ENCODE measurements around the gene CDK2AP2. TPM values are rescaled to one million over a fixed set of nuclear protein-coding genes. Genes with fewer than 3 reads are reported as not detected.

The CDK2AP2 gene
- polyA plus RNA-seq, 3 donors, result 47.8 to 80.2 (median 78.5) TPM

GRCh38 chr11:67545280-67545679, 37.3 kb upstream of the CDK2AP2 start:
- H3K36me3 Mint-ChIP-seq, result no peaks in the 10 kb centered on the region
- H3K4me1 Mint-ChIP-seq, result no peaks in the 10 kb centered on the region

GRCh38 chr11:67544616-67545242, 36.8 kb upstream of the CDK2AP2 start:
- intact Hi-C loops (cut with micrococcal nuclease), result loop anchor here in 1 of 2 donors (10.0 kb wide), 1 partner anchor 140 kb away; no protein-coding TSS in a partner anchor
- Histone ChIP-seq H2AFZ (ENCODE audit: insufficient read depth, low read depth, low read length, poor library complexity, severe bottlenecking) (no peak overlapping the region), H3K9me3 (replicated peaks in 1 of 2; ENCODE audit: control insufficient read depth in 1 of 2, insufficient read depth in 1 of 2, low read length in 2 of 2) (no peaks in the 10 kb centered on the region), H3K79me2 (ENCODE audit: insufficient read depth, low read length) (no peaks in the 10 kb centered on the region), H3K9ac (ENCODE audit: insufficient read depth, low read length, poor library complexity, severe bottlenecking) (peak overlapping the region; percentile 15), H3K4me2 (replicated peaks; ENCODE audit: extremely low read depth, low read length, poor library complexity, severe bottlenecking) (no peak overlapping the region), H3K27me3 (ENCODE audit: control insufficient read depth in 2 of 2, insufficient read depth in 2 of 2, low read length in 2 of 2) (no peaks in the 10 kb centered on the region), H3K27ac (ENCODE audit: low read depth in 1 of 2, low read length in 2 of 2) (no peak overlapping the region), H3K4me1 (ENCODE audit: control insufficient read depth in 1 of 2, insufficient read depth in 2 of 2, low read length in 2 of 2) (no peaks in the 10 kb centered on the region), H3K4me3 (replicated peaks in 1 of 3; ENCODE audit: low read depth in 2 of 3, low read length in 3 of 3) (no peak overlapping the region), H4K20me1 (ENCODE audit: insufficient read depth, low read length) (no peaks in the 10 kb centered on the region), H3K36me3 (replicated peaks in 1 of 2; ENCODE audit: control insufficient read depth in 1 of 2, insufficient read depth in 2 of 2, low read length in 2 of 2) (no peaks in the 10 kb centered on the region)
- 96% methylated on average over 8 of the region's 10 CpGs for WGBS (ENCODE audit: insufficient coverage)
- H3K4me1 Mint-ChIP-seq, result no peaks in the 10 kb centered on the region
- no peak overlapping the region for H3K27ac Mint-ChIP-seq
- no peaks in the 10 kb centered on the region for H3K36me3 Mint-ChIP-seq
- H3K4me3 Mint-ChIP-seq, result no peak overlapping the region
- peaks cover 6 to 10% (median 7%) of the 10 kb centered on the region in 3 donors for H3K27me3 Mint-ChIP-seq (ENCODE audit: low read depth in 3 of 3)
- DNase-seq, result no peak
- H3K9me3 Mint-ChIP-seq, result peaks cover 0 to 2% (median 0%) of the 10 kb centered on the region in 7 donors
- TF ChIP-seq CTCF (IDR thresholded peaks at IDR 0.05), result no peak

More at GRCh38 chr11:67545280-67545679, 37.3 kb upstream of the CDK2AP2 start:
- H3K4me2 ChIP-seq (replicated peaks; ENCODE audit: extremely low read depth, low read length, poor library complexity, severe bottlenecking), result no peak overlapping the region
- no peaks in the 10 kb centered on the region for H3K9me3 ChIP-seq (replicated peaks in 1 of 2; ENCODE audit: control insufficient read depth in 1 of 2, insufficient read depth in 1 of 2, low read length in 2 of 2)
- Mint-ChIP-seq H3K4me3 (no peak overlapping the region), H3K9me3 (peaks cover 0 to 6% (median 2%) of the 10 kb centered on the region in 7 donors), H3K27ac (no peak overlapping the region), H3K27me3 (ENCODE audit: low read depth in 3 of 3) (peaks cover 5 to 10% (median 10%) of the 10 kb centered on the region in 3 donors)
- no peak for DNase-seq
- no peaks in the 10 kb centered on the region for H3K79me2 ChIP-seq (ENCODE audit: insufficient read depth, low read length)
- H3K36me3 ChIP-seq (replicated peaks in 1 of 2; ENCODE audit: control insufficient read depth in 1 of 2, insufficient read depth in 2 of 2, low read length in 2 of 2), result no peaks in the 10 kb centered on the region
- no peak for TF ChIP-seq CTCF (IDR thresholded peaks at IDR 0.05)
- H2AFZ ChIP-seq (ENCODE audit: insufficient read depth, low read depth, low read length, poor library complexity, severe bottlenecking), result no peak overlapping the region
- H3K9ac ChIP-seq (ENCODE audit: insufficient read depth, low read length, poor library complexity, severe bottlenecking), result peak overlapping the region; percentile 15
- WGBS (ENCODE audit: insufficient coverage), result 92% methylated on average over 5 of the region's 8 CpGs
- no peak overlapping the region for H3K4me3 ChIP-seq (replicated peaks in 1 of 3; ENCODE audit: low read depth in 2 of 3, low read length in 3 of 3)
- no peaks in the 10 kb centered on the region for H3K27me3 ChIP-seq (ENCODE audit: control insufficient read depth in 2 of 2, insufficient read depth in 2 of 2, low read length in 2 of 2)
- no peak overlapping the region for H3K27ac ChIP-seq (ENCODE audit: low read depth in 1 of 2, low read length in 2 of 2)
- no peaks in the 10 kb centered on the region for H4K20me1 ChIP-seq (ENCODE audit: insufficient read depth, low read length)
- H3K4me1 ChIP-seq (ENCODE audit: control insufficient read depth in 1 of 2, insufficient read depth in 2 of 2, low read length in 2 of 2), result no peaks in the 10 kb centered on the region
- intact Hi-C loops (cut with micrococcal nuclease), result loop anchor here in 1 of 2 donors (10.0 kb wide), 1 partner anchor 140 kb away; no protein-coding TSS in a partner anchor

Measured in CD14-positive monocyte (primary cell).